ENCODE measurements around the gene ASF1B.

DNA sequence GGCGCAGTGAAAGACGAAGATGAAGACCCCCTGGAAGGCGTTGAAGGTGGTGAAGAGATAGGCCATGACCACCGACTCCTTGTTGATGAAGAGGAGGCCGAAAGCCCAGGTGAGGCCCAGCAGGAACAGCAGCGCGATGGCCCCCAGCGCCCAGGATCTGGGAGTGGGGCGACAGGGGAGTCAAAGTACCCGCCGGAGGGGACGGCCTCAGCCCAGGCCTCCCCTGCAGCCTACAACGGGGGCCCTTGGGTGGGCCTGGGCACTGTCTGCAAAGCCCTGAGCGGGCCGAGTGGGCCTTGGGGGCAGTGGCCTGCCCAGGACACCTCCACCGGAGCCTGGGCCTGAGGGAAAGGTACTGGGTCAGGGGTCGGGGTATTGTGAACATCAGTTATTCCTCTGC lies 19.0 kb upstream of the ASF1B start:
- no peak for TF ChIP-seq TAF1 (IDR thresholded peaks at IDR 0.05; ENCODE audit: low read depth)
- TF ChIP-seq, protein P1, sequence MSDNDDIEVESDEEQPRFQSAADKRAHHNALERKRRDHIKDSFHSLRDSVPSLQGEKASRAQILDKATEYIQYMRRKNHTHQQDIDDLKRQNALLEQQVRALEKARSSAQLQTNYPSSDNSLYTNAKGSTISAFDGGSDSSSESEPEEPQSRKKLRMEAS (IDR thresholded peaks at IDR 0.05): no peak
